GM19193 (cell line): Measurements from ENCODE around the gene MAP4K5.

Experiments
- POLR2A ChIP-seq: IDR thresholded peaks from 4 replicates; pipeline ENCODE4 v1.6.1; 2011; ENCODE audit not compliant: insufficient read depth, insufficient read length; ENCODE audit errors: extremely low read depth

MAP4K5 gene

DNA sequence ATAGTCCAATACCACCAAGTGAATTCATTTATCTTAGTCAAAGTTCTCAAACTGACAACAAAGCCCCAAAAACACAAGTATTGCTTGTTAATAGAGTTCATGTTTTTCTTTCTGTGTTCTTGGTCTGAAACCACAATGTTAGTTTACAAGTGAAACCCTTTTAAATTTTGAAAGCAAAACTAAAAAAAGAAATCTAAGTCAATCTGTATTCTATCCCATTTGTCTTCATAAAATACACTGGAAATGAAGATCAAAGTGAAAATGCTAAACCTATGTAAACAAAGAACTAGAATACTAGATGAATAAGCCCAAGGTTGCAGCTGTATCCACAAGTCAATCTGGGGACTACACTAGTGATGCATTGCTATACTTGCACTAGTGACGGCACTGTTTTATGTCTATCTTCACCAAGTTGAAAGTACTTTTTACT lies 10.4 kb downstream of the MAP4K5 start:
- TF ChIP-seq POLR2A: no peak

DNA sequence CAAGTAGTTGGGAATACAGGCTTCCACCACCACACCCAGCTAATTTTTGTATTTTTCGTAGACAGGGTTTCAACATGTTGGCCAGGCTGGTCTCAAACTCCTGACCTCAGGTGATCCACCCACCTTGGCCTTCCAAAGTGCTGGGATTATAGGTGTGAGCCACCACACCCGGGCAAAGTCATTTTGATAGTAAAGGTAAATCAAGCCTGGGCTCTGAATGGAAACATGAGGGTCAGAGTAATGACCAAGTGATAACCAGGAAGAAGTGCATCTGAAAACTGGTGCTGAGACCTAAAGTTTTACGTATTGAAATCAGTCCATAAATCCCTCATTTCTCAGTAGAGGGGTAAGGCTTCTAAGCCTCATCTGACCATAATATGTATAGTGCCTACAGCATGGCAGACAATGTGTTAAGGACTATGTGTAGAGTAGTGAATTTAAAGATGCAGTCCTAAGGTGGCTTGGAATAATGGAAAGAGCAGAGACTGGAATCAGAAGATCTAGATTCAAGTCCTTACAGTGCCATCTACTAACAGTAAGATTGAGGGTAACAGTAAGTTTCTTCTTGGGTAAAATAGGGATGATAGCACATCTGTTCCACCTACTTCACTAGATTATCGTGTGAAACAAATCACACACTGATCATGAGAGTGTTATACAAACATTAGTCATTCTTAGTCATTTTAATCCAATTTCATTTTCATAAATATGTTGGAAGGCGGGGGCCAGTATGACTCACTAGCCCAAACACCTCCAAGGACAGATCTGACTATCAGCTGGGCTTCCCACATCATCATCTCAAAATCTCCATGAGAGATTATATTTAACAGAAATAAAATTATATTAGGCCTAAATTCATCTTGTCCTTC lies 11.2 kb downstream of the MAP4K5 start:
- TF ChIP-seq POLR2A: no peak

DNA sequence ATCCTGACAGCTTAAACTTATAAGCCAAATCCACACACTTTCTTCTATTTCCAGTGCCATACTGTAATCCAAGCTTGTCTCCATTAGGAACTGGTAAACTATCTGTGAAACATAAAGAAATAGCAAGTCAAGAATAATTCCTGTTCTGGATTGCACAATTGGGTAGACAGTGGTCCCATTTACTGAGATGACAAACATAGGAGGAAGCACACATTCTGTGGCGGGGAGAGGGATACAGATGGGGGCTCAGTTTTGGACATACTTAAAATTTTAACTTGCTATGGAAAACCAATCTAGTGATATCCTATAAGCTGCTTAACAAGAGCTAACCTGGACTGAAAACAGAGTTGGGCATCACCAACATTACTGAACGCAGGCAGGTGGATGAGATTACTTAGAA lies 16.3 kb downstream of the MAP4K5 start:
- no peak for TF ChIP-seq POLR2A

DNA sequence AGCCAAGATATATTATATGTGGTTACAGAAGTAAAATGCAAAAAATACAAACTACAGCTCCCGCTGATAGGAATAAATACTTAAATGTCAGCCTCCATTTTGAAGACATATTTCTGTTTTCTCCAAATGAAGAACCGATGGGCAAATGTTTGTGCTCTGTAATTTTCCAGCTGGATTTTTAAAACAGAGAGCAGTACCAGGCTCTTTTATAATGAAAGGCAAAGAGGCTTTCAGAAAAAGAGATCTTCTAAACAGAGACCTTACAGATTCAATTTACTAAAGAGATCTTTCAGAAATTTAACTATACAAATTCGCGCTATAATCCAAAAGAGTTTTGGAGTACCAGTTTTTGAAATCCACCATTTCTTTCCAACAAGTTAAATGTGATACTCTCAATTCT lies 19.9 kb downstream of the MAP4K5 start:
- no peak for TF ChIP-seq POLR2A

DNA sequence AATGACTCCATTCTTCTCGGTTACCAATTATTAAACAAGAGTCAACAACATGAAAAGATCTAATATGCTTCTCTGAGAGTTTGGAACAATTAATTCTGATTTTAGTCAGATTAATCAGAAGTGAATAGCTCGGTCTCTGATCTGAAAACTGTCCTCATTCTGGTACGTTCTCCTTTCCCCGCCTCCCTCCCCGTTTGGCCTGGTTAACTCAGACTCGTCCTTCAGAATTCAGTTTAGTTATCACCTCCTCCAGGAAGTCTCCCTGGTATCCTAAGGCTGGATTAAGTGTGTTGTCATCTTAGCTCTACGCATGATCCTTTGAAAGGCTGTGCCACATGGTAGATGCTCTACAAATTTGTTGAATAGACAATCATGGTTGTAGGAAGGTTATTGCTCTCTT lies 22.2 kb downstream of the MAP4K5 start:
- TF ChIP-seq POLR2A: no peak

DNA sequence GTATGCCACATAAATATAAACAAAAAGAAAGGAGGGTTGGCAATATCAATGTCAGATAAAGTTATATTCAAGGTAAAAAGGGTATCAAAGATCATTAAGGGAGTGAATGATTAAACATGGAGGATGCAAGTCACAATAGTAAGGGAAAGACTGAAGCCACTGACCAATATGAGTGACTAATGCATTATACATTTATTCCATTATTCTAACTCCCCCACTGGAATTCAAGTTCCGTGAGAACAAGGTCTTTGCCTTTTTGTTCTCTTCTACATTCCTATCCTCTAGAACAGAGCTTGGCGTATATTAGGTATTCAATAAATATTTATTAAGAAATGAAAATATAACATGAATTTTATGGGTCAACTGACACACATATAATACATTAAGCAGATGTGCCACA lies 30.7 kb downstream of the MAP4K5 start:
- no peak for TF ChIP-seq POLR2A

DNA sequence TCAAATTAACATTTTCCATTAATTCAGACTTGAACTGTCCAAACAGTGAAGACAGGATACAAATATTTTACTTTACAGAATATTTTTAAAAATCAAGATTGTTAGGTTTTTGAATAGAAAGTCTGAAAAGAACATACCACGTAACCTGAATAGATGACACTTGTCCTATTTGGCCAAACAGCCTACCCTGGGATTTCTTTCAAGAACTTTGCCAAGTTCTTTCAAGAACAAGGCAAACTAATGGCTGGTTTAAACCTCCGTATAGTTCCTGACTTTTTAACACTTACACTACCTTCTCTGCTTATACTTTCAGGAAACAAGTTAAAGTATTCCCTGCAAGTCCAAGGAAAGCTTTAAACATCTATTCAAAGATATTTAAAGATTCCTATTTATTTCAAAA lies 35.0 kb downstream of the MAP4K5 start:
- no peak for TF ChIP-seq POLR2A

DNA sequence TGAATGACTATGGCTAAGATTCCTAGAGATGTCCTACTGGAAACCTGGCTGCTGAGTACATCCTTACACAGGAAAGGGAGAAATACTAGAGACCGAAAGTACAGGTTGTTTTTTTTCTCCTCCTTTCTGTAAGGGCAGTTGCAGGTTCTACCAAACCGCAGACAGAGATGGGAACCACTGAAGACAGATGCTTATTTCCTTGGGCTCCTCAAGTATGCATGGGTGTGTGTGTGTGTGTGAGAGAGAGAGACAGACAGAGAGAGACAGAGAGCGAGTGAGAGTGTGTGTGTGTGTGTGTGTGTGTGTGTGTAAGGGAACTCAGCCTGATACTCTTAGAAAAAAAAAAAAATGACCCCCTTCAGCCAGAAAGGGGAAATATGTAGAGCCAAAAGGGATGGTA lies 42.5 kb downstream of the MAP4K5 start:
- no peak for TF ChIP-seq POLR2A

DNA sequence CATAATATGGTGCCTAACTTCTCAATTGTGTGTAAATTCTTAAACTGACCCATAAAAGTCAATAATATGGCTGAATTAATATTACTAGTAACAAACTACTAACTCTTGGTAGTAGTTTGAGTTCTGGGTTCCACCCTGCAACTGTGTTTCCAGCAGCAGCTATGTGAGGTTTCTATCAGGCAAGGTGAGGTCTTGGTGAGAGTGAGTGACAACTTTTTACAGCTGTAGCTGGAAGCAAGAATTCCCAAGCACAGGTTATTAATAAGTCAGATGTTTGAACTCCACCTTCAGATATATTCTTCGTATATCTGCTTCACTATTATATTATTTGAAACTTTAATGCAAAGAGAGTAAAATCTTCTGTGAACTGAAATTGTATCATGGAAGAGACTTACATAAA lies 43.8 kb downstream of the MAP4K5 start:
- no peak for TF ChIP-seq POLR2A

DNA sequence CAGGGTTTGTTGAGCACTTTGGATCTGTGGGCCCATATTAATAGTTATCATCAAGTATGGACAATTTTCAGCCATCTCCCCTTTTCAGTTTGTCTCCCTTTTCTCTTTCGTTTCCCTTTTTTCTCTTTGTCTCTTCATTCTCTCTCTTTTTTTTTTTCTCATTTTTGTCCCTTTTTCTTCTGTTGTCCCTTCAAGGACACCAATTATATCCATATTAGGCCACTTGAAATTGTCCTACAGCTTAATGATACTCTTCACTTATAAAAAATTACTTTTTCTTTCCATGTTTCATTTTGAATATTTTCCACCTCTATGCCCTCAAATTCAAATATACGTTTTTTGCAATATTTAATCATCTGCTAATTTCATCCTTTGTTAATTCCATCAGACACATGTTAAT lies 53.3 kb downstream of the MAP4K5 start:
- TF ChIP-seq POLR2A: no peak

DNA sequence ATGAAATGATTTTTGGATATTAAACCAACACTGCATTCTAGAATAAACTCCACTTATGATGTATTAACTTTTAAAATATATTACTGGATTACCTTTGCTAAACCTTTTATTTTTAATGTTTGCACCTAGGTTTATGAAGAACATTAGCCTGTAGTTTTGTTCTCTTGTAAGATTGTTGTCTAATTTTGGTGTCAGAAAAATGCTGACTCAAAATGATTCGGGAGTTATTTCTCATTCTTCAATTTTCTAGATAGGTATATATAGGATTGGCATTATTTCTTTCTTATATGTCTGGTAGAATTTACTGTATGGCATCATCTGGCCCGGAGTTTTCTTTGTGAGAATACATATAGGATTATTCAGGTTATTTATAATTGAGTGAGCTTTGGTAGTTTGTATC lies 54.6 kb downstream of the MAP4K5 start:
- TF ChIP-seq POLR2A: no peak

DNA sequence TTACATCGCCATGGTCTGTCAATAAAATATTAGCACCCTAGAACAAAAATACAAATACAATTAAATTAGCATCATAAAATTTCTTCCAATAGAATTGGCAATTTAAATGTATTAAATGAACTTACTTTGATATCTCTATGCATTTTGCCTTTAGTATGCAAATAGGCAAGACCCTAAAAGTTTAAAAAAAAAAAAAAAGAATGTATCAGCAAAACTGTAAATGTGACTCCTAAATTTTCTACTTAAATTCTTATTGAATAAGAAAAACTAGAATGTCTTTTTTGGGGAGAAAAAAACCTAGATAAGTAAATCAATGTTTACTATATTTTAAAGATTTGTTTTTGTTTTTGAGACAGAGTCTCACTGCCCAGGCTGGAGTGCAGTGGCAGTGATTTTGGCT lies 56.2 kb downstream of the MAP4K5 start:
- TF ChIP-seq POLR2A: no peak

DNA sequence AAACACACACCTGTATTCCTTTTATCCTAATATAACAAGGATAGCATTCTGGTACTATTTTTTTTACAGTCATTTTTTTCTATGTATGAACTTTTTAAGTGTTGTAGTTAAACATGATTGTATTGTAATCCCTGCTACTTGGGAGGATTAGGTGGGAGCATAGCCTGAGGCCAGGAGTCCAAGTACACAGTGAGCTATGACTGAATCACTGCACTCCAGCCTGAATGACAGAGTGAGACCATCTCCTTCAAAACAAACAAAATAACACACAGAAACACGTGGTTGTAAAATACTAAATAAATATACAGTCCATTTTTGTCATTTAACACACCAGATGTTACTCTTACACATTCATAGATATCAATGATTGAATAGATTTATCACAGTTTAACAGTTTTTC lies 56.9 kb downstream of the MAP4K5 start:
- TF ChIP-seq POLR2A: no peak

DNA sequence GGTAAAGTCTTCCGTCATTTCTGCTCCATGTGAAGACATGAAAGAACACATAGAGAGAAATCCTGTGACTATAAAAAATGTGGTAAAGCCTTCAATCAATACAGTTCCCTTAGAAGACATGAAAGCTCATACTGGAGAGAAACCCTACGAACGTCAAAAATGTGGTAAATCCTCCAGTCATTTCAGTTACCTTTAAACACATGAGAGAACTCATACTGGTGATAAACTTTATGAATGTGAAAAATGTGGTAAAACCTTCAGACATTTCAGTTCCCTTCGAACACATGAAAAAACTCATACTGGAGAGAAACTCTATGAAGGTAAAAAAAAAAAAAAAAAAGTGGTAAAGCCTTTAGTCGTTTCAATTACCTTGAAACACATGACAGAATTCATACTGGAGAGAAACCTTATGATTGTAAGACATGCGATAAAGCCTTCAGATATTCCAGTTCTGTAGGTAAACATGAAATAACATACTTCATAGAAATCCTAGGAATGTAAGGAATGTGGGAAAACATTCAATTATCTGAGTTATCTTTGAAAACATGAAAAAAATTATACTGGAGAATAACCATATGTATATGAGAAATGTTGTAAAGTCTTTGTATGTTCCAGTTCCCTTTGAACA lies 60.4 kb downstream of the MAP4K5 start:
- TF ChIP-seq POLR2A: no peak

DNA sequence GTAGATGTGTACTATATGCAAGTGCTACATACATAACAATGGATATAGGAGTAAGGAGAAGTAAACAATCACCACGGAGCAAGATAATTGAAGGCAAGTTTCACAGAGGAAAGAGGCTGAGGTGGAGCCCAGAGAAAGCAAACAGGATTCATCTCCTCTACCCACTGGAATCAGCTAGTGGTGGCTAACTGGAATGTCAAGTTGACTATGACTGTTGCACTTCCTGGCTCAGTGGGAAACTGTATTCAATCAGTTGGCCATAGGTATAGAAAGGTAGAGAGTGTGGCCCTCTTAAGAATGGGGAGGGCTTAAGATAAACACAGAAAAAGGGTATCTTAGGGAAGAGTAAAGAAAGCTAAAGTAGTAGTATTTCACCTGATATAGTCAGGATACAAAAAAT lies 62.4 kb downstream of the MAP4K5 start:
- TF ChIP-seq POLR2A: no peak

DNA sequence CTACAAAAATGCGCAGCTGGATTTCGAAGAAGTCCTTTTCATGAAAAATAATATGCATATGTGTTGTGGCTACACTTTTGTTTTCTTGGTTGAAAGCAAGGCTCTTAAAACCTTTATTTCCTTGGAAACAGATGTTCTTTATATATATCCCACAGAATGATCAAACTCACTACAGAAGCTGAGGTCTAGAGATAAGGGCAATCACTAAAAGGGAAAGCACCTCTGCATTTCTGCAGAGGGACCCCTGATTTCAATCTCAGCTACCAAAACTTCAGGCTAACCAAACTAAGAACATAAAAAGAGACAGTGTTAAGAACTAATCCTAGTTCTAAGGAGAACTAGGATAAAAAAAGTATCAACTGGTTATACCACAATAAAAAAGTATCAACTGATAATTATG lies 70.3 kb downstream of the MAP4K5 start:
- TF ChIP-seq POLR2A: no peak
